ENCODE data around the gene FEV. TPM values are rescaled to one million over a fixed set of nuclear protein-coding genes. Genes with fewer than 3 reads are reported as not detected.
A peak's percentile ranks its signal among the peaks of the same experiment; 100 is the strongest.

FEV gene
- polyA plus RNA-seq, 1 donor from 2014 or later, result not detected

- Histone ChIP-seq H3K9me3 (ENCODE audit: low read length) (no peaks in the 10 kb centered on the region), H3K4me3 (ENCODE audit: low read length) (peak overlapping the region; percentile 3), H3K27me3 (ENCODE audit: insufficient read depth, low read depth, low read length) (peaks cover 98% of the 10 kb centered on the region), H2AFZ (ENCODE audit: low read depth, low read length) (no peak overlapping the region), H3K9me2 (ENCODE audit: insufficient read depth, low read length) (no peaks in the 10 kb centered on the region), H3K79me2 (replicated peaks; ENCODE audit: insufficient read depth, low read length) (no peaks in the 10 kb centered on the region), H4K20me1 (ENCODE audit: insufficient read depth) (no peaks in the 10 kb centered on the region), H3K9ac (ENCODE audit: low read length) (no peak overlapping the region), H3K27ac (ENCODE audit: low read length) (no peak overlapping the region), H3K4me2 (ENCODE audit: low read length) (no peak overlapping the region), H3F3A (ENCODE audit: insufficient read depth, low read length, poor library complexity, severe bottlenecking) (no peaks in the 10 kb centered on the region), H3K36me3 (ENCODE audit: insufficient read depth, low read length) (no peaks in the 10 kb centered on the region)
- TF ChIP-seq EZH2 (IDR thresholded peaks at IDR 0.05; ENCODE audit: borderline replicate concordance, insufficient read depth, low read length, poor library complexity, severe bottlenecking), result no peak
- no peak for TF ChIP-seq POLR2AphosphoS5 (IDR thresholded peaks at IDR 0.05)
- no peak for TF ChIP-seq EP300 (conservative IDR thresholded peaks at IDR 0.05; ENCODE audit: poor library complexity, severe bottlenecking)
- no peak for TF ChIP-seq RAD21 (conservative IDR thresholded peaks at IDR 0.05)
- no peak for TF ChIP-seq REST (IDR thresholded peaks at IDR 0.05; ENCODE audit: borderline replicate concordance)
- no peak for TF ChIP-seq MXI1 (conservative IDR thresholded peaks at IDR 0.05; ENCODE audit: poor library complexity, severe bottlenecking)
- TF ChIP-seq CTCF (IDR thresholded peaks at IDR 0.05; ENCODE audit: poor library complexity, severe bottlenecking), result no peak
- TF ChIP-seq SMC3 (conservative IDR thresholded peaks at IDR 0.05; ENCODE audit: poor library complexity), result no peak
- no peak for TF ChIP-seq TAF1 (IDR thresholded peaks at IDR 0.05; ENCODE audit: low read depth)
These were observed 15.0 kb upstream of the FEV start for GRCh38 chr2:218999881-219000568.

GRCh38 chr2:218999021-218999880, 14.3 kb upstream of the FEV start:
- H3K79me2 ChIP-seq (replicated peaks; ENCODE audit: insufficient read depth, low read length), result no peaks in the 10 kb centered on the region
- no peak overlapping the region for H3K4me2 ChIP-seq (ENCODE audit: low read length)

More at GRCh38 chr2:218999021-218999880, 14.3 kb upstream of the FEV start:
- no peaks in the 10 kb centered on the region for H3K9me3 ChIP-seq (ENCODE audit: low read length)
- H3K27ac ChIP-seq (ENCODE audit: low read length), result no peak overlapping the region
- H3K27me3 ChIP-seq (ENCODE audit: insufficient read depth, low read depth, low read length), result peaks cover 98% of the 10 kb centered on the region
- no peak overlapping the region for H3K9ac ChIP-seq (ENCODE audit: low read length)
- no peak overlapping the region for H2AFZ ChIP-seq (ENCODE audit: low read depth, low read length)
- H3F3A ChIP-seq (ENCODE audit: insufficient read depth, low read length, poor library complexity, severe bottlenecking), result no peaks in the 10 kb centered on the region
- H3K9me2 ChIP-seq (ENCODE audit: insufficient read depth, low read length), result no peaks in the 10 kb centered on the region
- no peaks in the 10 kb centered on the region for H4K20me1 ChIP-seq (ENCODE audit: insufficient read depth)
- H3K36me3 ChIP-seq (ENCODE audit: insufficient read depth, low read length), result no peaks in the 10 kb centered on the region
- H3K4me3 ChIP-seq (ENCODE audit: low read length), result peak overlapping the region; percentile 3
- TF ChIP-seq EZH2 (IDR thresholded peaks at IDR 0.05; ENCODE audit: borderline replicate concordance, insufficient read depth, low read length, poor library complexity, severe bottlenecking) (no peak), RAD21 (conservative IDR thresholded peaks at IDR 0.05) (no peak), CTCF (IDR thresholded peaks at IDR 0.05; ENCODE audit: poor library complexity, severe bottlenecking) (no peak), TAF1 (IDR thresholded peaks at IDR 0.05; ENCODE audit: low read depth) (no peak), MXI1 (conservative IDR thresholded peaks at IDR 0.05; ENCODE audit: poor library complexity, severe bottlenecking) (no peak), EP300 (conservative IDR thresholded peaks at IDR 0.05; ENCODE audit: poor library complexity, severe bottlenecking) (no peak), REST (IDR thresholded peaks at IDR 0.05; ENCODE audit: borderline replicate concordance) (no peak), POLR2AphosphoS5 (IDR thresholded peaks at IDR 0.05) (no peak), SMC3 (conservative IDR thresholded peaks at IDR 0.05; ENCODE audit: poor library complexity) (no peak)
